GM21423 (cell line): ENCODE results near the gene ROMO1.
"Not testable (repeated sequence)": the region's sequence is repeated elsewhere in the genome, so short reads cannot be mapped to it uniquely, and the experiment has no call there.

Experiments
- ATAC-seq: cut with Tn5 transposase; IDR thresholded peaks from one replicate; pipeline ENCODE4 v1.9.1; 2021; ENCODE audit warnings: mild to moderate bottlenecking, moderate library complexity; ENCODE audit not compliant: unreplicated experiment

Gene ROMO1

GRCh38 chr20:35680452-35681183, 18.6 kb upstream of the ROMO1 start:
- ATAC-seq = no peak

GRCh38 chr20:35681960-35682359, 17.2 kb upstream of the ROMO1 start:
- ATAC-seq = no peak

- not testable (repeated sequence) for ATAC-seq
Observed at GRCh38 chr20:35685368-35685767, 13.8 kb upstream of the ROMO1 start.

GRCh38 chr20:35686872-35687271, 12.3 kb upstream of the ROMO1 start:
- ATAC-seq = not testable (repeated sequence)

GRCh38 chr20:35690265-35690664, 8.9 kb upstream of the ROMO1 start:
- ATAC-seq = no peak

- ATAC-seq = no peak
Observed at GRCh38 chr20:35695245-35695749, 3.9 kb upstream of the ROMO1 start.

GRCh38 chr20:35695978-35696377, 3.2 kb upstream of the ROMO1 start:
- no peak for ATAC-seq

- ATAC-seq = no peak
Observed at GRCh38 chr20:35697696-35698297, 1.4 kb upstream of the ROMO1 start.

GRCh38 chr20:35698298-35699126, 693 bp upstream of the ROMO1 start:
- ATAC-seq = no peak

- no peak for ATAC-seq
Observed at GRCh38 chr20:35699957-35700624, 886 bp downstream of the ROMO1 start.

GRCh38 chr20:35700625-35701148, 1.5 kb downstream of the ROMO1 start:
- no peak for ATAC-seq

GRCh38 chr20:35702051-35702823, 3.0 kb downstream of the ROMO1 start:
- ATAC-seq = no peak

GRCh38 chr20:35702824-35703695, 3.9 kb downstream of the ROMO1 start:
- no peak for ATAC-seq

- no peak for ATAC-seq
Observed at GRCh38 chr20:35704514-35705261, 5.5 kb downstream of the ROMO1 start.

GRCh38 chr20:35705894-35706293, 6.7 kb downstream of the ROMO1 start:
- ATAC-seq = not testable (repeated sequence)

- ATAC-seq = not testable (repeated sequence)
Observed at GRCh38 chr20:35706591-35707529, 7.7 kb downstream of the ROMO1 start.

- ATAC-seq = no peak
Observed at GRCh38 chr20:35708502-35708901, 9.3 kb downstream of the ROMO1 start.
